Measurements from ENCODE around the gene ZAP70.

Gene ZAP70

GRCh38 chr2:97755491-97755890, 42.1 kb downstream of the ZAP70 start:
- no peak for DNase-seq

- no peak for DNase-seq
Measured at GRCh38 chr2:97757062-97757461, 43.7 kb downstream of the ZAP70 start.

DNA sequence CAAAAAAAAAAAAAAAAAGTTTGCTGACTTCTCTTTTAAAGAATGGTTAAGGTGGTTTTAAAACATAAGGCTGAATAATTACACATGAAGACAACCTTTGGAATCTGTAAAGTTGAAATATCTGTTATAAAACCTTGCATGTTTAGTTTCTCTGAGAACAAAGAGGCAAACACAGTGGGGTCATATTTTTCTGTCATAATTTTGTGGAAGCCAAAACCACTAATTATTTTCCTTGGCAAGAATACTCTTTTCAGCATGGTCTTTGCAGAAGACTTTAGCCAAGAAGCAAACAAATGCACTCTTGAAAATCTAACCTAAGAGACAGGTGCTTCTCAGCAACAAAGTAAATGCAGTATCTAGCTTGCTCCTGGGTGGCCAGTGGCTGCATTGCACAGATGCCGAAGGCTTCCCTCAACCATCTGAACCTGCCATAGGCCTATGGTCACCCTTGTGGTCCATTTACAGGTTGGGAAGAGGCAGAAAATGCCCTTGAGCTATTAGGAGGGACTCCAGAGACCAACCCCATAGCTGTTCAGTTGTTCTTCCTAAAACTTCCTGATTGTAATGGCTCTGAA, 44.8 kb downstream of the ZAP70 start:
- DNase-seq, result no peak

DNA sequence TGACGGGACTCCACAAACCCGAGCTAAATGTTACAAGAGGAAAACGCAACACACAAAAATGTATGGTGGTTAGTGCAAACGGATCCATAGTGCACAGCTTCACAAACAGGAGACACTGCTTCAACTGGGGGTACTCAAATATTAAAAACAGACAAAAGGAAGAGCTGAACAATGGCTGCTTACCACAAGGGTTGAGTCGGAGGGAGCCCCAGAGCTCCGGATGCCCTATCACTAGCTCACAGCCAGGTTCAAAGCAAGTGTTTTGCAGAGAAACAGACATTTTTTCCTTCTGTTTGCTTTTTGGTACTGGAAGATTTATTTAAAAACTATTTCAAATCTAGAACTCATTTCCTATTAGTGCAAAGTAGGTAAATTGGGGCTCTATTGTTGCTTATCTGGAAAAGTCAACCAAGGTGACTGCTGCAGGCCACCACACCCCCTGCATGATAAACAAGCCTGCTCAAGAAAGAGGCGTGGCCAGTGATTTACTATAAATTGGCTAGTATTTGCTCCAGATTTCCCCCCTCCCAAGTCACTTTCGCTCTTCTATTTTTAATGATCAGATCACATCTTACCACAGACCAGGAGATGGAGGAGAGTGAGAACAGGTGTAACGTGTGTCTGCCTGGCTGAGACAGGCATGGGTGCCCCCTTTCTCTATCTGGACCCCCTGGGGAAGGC, 46.5 kb downstream of the ZAP70 start:
- DNase-seq, result no peak

- DNase-seq, result no peak
Measured at GRCh38 chr2:97760480-97761049, 47.2 kb downstream of the ZAP70 start.

DNA sequence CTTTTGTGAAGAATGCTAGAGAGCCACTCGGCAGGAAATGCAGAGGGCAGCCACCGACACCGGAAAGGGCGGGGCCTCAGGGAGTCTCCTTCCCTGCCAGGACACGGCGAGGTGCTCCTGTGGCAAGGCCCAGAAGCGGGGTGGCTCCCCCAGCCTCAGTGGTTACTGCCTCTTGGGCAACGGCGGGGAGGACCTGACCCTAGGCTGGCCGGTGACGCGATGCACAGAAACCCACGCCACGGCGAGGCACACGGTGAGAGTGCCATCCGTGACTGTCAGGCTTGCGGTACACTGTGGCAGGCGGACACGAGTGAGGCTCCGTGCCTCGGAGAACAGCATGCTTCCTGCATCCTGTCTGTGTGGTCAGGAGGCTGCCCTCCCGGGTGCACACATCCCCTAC, 47.8 kb downstream of the ZAP70 start:
- DNase-seq, result no peak

- DNase-seq, result no peak
Measured at GRCh38 chr2:97763176-97763845, 49.9 kb downstream of the ZAP70 start.

DNA sequence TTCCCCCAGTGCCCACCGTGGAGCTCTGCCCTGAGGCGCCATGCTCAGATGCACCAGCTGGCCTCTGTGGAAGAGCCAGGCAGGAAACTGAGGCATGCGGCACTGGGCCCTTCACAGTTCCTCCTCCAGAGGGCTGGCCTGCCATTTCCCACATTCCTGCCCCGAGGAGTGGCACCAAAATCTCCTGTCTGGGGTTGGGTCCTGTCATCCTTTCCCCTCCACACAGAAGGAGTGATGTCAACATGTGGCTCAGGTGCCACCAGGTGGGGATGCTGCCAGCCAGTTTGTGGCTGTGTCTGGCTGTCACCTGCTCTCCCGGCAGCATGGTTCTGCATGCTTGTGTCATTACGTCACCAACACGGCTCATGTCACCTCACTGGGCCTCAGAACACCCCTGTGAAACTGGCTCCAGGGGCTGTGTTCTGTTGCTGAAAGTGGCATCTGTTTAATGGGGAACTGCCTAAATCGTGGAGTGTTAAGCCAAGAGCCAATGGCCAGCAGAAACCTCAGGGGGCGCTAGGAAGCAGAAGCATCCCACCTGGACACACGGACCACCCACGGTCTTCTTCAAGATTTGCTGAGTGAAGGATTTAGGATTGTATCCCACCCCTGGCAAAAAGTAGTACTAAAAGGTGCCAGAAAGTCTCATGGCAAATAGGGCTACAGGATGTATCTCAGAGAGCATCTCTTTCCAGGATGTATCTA, 51.3 kb downstream of the ZAP70 start:
- DNase-seq, result no peak

DNA sequence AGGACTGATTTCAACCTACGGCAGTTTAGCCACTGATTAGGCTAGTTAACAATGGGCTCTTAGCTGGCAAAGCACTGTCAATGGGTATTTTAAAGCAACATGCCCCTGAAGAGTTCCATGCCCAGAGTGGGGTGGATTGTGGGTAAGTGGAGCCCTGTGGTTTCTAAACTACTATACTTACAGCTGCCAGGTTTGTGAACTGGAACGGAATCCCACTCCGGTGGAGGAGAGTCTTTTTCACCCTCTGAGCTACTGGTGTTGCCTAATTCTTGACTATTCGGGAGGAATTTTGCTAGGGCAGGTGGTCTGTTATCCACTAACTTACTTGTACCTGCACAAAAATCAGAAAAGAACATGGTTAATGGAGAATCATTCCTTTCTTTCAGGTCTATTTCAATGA, 52.6 kb downstream of the ZAP70 start:
- no peak for DNase-seq

GRCh38 chr2:97766567-97766966, 53.2 kb downstream of the ZAP70 start:
- no peak for DNase-seq

GRCh38 chr2:97769308-97769707, 55.9 kb downstream of the ZAP70 start:
- DNase-seq, result no peak

GRCh38 chr2:97769711-97770110, 56.3 kb downstream of the ZAP70 start:
- DNase-seq, result no peak

- no peak for DNase-seq
Measured at GRCh38 chr2:97770445-97770844, 57.1 kb downstream of the ZAP70 start.

- no peak for DNase-seq
Measured at GRCh38 chr2:97774425-97774824, 61.0 kb downstream of the ZAP70 start.

GRCh38 chr2:97775074-97775473, 61.7 kb downstream of the ZAP70 start:
- no peak for DNase-seq

GRCh38 chr2:97779141-97779540, 65.8 kb downstream of the ZAP70 start:
- no peak for DNase-seq

DNA sequence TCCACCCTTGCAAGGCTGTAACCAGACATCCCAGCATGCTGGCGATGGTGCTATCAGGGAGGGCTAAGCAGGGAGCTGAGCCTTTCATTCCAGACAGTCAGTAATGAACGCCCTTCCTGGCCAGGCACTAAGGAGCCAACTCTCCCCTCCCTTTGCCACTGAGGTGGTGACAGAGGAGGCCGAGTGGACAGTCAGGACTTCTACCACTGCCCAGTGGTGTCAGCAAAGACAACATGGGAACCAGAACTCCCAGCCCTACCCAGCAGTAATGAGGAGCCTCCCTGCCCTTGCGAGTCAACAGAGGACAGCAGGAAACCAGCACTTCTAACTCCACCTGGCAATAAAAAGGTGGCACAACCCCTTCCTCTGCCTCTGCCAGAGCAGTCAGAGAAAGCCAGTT, 68.6 kb downstream of the ZAP70 start:
- DNase-seq, result no peak

DNA sequence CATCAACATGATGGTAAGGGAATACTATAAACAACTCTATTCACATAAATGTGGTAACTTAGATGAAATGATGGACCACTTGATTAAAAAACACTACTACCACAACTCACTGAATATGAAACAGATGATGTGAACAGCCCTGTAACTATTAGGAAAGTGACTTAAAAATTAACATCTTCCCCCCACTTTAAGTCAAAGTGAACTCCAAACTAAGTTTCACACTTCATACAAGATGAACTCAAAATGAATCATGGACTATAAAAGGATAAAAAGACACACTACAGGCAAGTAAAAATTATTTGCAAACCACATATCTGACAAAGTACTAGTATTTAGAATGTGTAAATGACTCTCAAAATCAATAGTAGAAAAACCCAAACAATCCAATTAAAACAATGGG, 71.6 kb downstream of the ZAP70 start:
- DNase-seq, result no peak

DNA sequence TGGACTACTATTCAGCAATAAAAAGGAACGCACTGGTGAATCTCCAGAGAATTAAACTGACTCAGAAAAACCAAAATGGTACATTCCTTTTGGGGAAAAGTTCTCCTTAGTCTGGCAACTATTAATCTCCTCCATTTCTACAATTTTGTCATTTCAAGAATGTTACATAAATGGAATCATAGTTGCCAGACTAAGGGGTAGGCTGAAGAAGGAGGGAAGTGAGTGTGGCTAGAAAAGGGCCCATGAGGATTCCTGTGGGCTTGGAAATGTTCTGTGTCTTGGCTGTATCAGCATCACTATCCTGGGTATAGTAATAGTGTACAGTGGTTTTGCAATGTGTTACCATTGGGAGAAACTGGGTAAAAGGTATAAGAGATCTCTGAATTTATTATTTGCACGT, 72.4 kb downstream of the ZAP70 start:
- no peak for DNase-seq

DNA sequence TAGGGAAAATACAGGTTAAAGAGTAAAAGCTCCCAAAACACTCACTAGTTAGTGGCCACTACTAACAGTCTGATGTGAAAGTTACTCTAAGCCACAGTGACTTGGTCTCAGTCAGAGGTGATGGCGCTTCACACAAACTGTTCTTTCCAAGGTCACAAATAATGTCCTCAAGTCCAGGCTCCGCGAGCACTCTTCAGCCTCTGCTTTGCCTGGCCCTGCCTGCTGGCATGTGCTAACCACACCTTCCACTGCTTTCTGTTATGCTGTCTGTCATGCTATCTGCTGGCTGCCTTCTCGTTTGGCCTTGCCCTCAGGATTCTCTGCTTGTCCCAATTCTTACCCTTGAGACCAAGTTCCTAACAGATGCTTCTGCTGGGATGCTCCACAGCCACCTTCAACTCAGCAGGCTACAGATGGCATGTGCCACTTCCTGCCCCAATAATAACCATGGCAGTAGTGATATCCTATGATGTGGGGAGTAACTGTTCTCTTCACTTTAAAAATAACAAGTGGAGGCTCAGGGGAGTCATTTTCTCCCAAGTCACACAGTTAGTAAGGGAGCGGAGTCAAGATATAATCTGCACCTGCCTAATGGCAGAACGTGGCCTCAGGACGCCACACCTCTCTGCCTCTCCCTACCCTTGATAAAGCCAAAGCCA, 75.7 kb downstream of the ZAP70 start:
- no peak for DNase-seq
